Peyer's patch (tissue), 4 donors: ENCODE measurements around the gene PLCL2. TPM values are rescaled to one million over a fixed set of nuclear protein-coding genes. Genes with fewer than 3 reads are reported as not detected.

Experiments
- DNase-seq, 3 donors: peaks; one replicate each; pipeline ENCODE4 v3.0.0-alpha.2; 2017 to 2019
- H3K27ac ChIP-seq, 4 donors: fragments of 200-600 bp; sonication (generic); one replicate each; pipeline ENCODE4 v1.5.1; 2016 to 2019
- H3K27me3 ChIP-seq, 2 donors: fragments of 200-600 bp; sonication (generic); one replicate each; pipeline ENCODE4 v1.5.1; 2019
- H3K36me3 ChIP-seq, 3 donors: fragments of 200-600 bp; sonication (generic); one replicate each; pipeline ENCODE4 v1.5.1; 2016 to 2019
- H3K4me1 ChIP-seq, 4 donors: fragments of 200-600 bp; sonication (generic); one replicate each; pipeline ENCODE4 v1.5.1; 2016 to 2019
- H3K4me3 ChIP-seq, 4 donors: fragments of 200-600 bp; sonication (generic); 1 replicate in 3 of 4; 2 replicates in 1 of 4; pipeline ENCODE4 v1.5.1; 2016 to 2019; ENCODE audit warnings: mild to moderate bottlenecking in 1 of 4
- H3K9me3 ChIP-seq, 4 donors: fragments of 200-600 bp; sonication (generic); one replicate each; pipeline ENCODE4 v1.5.1; 2016 to 2019; ENCODE audit warnings: mild to moderate bottlenecking in 1 of 4
- CTCF ChIP-seq, 6 experiments: fragments of 450-650 bp in 4 of 6; fragments of 200-600 bp in 2 of 6; sonication (generic) in 1 of 6; IDR thresholded peaks; one replicate each; pipeline ENCODE4 v1.5.1; 2017 to 2019; ENCODE audit warnings: antibody characterized with exemption in 6 of 6, mild to moderate bottlenecking in 3 of 6, moderate library complexity in 1 of 6
- POLR2A ChIP-seq, 2 donors: fragments of 450-650 bp; IDR thresholded peaks; one replicate each; pipeline ENCODE4 v1.5.1; 2017; ENCODE audit warnings: antibody characterized with exemption in 2 of 2, mild to moderate bottlenecking in 2 of 2, moderate library complexity in 2 of 2
- total RNA-seq, 4 donors: library from RNA; depleted of rRNA; stranded (reverse); fragments of >200 nt; gene quantifications; one replicate each; pipeline ENCODE4 v1.1.0, GENCODE V29; 2016

PLCL2 gene
- total RNA-seq, 4 donors from 2014 or later, result 21.8 to 39.6 (median 25.4) TPM

- no peak for DNase-seq
- Histone ChIP-seq H3K27me3 (no peaks in the 10 kb centered on the region), H3K4me3 (no peak overlapping the region), H3K36me3 (no peaks in the 10 kb centered on the region), H3K4me1 (no peaks in the 10 kb centered on the region), H3K9me3 (no peaks in the 10 kb centered on the region), H3K27ac (no peak overlapping the region)
- TF ChIP-seq CTCF (IDR thresholded peaks at IDR 0.05) (no peak), POLR2A (IDR thresholded peaks at IDR 0.05) (no peak)
These were observed 118.7 kb downstream of the PLCL2 start for GRCh38 chr3:17003457-17003856.

GRCh38 chr3:17006132-17006852, 121.5 kb downstream of the PLCL2 start:
- H3K36me3 ChIP-seq, result peaks cover 0 to 7% (median 0%) of the 10 kb centered on the region in 3 donors
- H3K4me3 ChIP-seq, result no peak overlapping the region
- no peak overlapping the region for H3K27ac ChIP-seq
- no peaks in the 10 kb centered on the region for H3K4me1 ChIP-seq
- DNase-seq, result no peak
- no peaks in the 10 kb centered on the region for H3K9me3 ChIP-seq
- no peak for TF ChIP-seq CTCF (IDR thresholded peaks at IDR 0.05)
- no peak for TF ChIP-seq POLR2A (IDR thresholded peaks at IDR 0.05)
- H3K27me3 ChIP-seq, result no peaks in the 10 kb centered on the region

GRCh38 chr3:17007284-17007683, 122.5 kb downstream of the PLCL2 start:
- Histone ChIP-seq H3K4me1 (no peaks in the 10 kb centered on the region), H3K36me3 (peaks cover 0 to 7% (median 0%) of the 10 kb centered on the region in 3 donors), H3K27me3 (no peaks in the 10 kb centered on the region), H3K9me3 (no peaks in the 10 kb centered on the region), H3K27ac (no peak overlapping the region), H3K4me3 (no peak overlapping the region)
- TF ChIP-seq CTCF (IDR thresholded peaks at IDR 0.05) (no peak), POLR2A (IDR thresholded peaks at IDR 0.05) (no peak)
- no peak for DNase-seq

GRCh38 chr3:17009826-17010225, 125.1 kb downstream of the PLCL2 start:
- Histone ChIP-seq H3K27me3 (no peaks in the 10 kb centered on the region), H3K4me3 (no peak overlapping the region), H3K36me3 (peaks cover 0 to 7% (median 0%) of the 10 kb centered on the region in 3 donors), H3K9me3 (no peaks in the 10 kb centered on the region), H3K27ac (no peak overlapping the region), H3K4me1 (no peaks in the 10 kb centered on the region)
- no peak for DNase-seq
- TF ChIP-seq CTCF (IDR thresholded peaks at IDR 0.05) (no peak), POLR2A (IDR thresholded peaks at IDR 0.05) (no peak)

GRCh38 chr3:17011728-17012338, 127.1 kb downstream of the PLCL2 start:
- Histone ChIP-seq H3K27me3 (no peaks in the 10 kb centered on the region), H3K9me3 (no peaks in the 10 kb centered on the region), H3K4me1 (no peaks in the 10 kb centered on the region), H3K4me3 (no peak overlapping the region), H3K27ac (no peak overlapping the region), H3K36me3 (peaks cover 0 to 7% (median 0%) of the 10 kb centered on the region in 3 donors)
- no peak for TF ChIP-seq POLR2A (IDR thresholded peaks at IDR 0.05)
- no peak for TF ChIP-seq CTCF (IDR thresholded peaks at IDR 0.05)
- no peak for DNase-seq
